ENCODE results near the gene DQX1. TPM values are rescaled to one million over a fixed set of nuclear protein-coding genes. Genes with fewer than 3 reads are reported as not detected.

Gene DQX1
- polyA plus RNA-seq, 1 donor from 2014 or later: 0.59 TPM

- Histone ChIP-seq H3K9ac (ENCODE audit: low read length) (no peak overlapping the region), H3K36me3 (ENCODE audit: insufficient read depth, low read length) (no peaks in the 10 kb centered on the region), H3F3A (ENCODE audit: insufficient read depth, low read length, poor library complexity, severe bottlenecking) (no peaks in the 10 kb centered on the region), H3K27ac (ENCODE audit: low read length) (no peak overlapping the region), H3K27me3 (ENCODE audit: insufficient read depth, low read depth, low read length) (peaks cover 33% of the 10 kb centered on the region), H3K9me2 (ENCODE audit: insufficient read depth, low read length) (no peaks in the 10 kb centered on the region), H3K9me3 (ENCODE audit: low read length) (no peaks in the 10 kb centered on the region), H2AFZ (ENCODE audit: low read depth, low read length) (no peak overlapping the region), H3K79me2 (replicated peaks; ENCODE audit: insufficient read depth, low read length) (peaks cover 9% of the 10 kb centered on the region), H3K4me3 (ENCODE audit: low read length) (no peak overlapping the region), H3K4me2 (ENCODE audit: low read length) (no peak overlapping the region), H4K20me1 (ENCODE audit: insufficient read depth) (no peaks in the 10 kb centered on the region)
- TF ChIP-seq, protein P1, sequence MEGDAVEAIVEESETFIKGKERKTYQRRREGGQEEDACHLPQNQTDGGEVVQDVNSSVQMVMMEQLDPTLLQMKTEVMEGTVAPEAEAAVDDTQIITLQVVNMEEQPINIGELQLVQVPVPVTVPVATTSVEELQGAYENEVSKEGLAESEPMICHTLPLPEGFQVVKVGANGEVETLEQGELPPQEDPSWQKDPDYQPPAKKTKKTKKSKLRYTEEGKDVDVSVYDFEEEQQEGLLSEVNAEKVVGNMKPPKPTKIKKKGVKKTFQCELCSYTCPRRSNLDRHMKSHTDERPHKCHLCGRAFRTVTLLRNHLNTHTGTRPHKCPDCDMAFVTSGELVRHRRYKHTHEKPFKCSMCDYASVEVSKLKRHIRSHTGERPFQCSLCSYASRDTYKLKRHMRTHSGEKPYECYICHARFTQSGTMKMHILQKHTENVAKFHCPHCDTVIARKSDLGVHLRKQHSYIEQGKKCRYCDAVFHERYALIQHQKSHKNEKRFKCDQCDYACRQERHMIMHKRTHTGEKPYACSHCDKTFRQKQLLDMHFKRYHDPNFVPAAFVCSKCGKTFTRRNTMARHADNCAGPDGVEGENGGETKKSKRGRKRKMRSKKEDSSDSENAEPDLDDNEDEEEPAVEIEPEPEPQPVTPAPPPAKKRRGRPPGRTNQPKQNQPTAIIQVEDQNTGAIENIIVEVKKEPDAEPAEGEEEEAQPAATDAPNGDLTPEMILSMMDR (IDR thresholded peaks at IDR 0.05; ENCODE audit: poor library complexity, severe bottlenecking): no peak
- TF ChIP-seq SMC3 (conservative IDR thresholded peaks at IDR 0.05; ENCODE audit: poor library complexity): no peak
- TF ChIP-seq RAD21 (conservative IDR thresholded peaks at IDR 0.05): no peak
These were observed 2.0 kb downstream of the DQX1 start for GRCh38 chr2:74524005-74524404.

DNA sequence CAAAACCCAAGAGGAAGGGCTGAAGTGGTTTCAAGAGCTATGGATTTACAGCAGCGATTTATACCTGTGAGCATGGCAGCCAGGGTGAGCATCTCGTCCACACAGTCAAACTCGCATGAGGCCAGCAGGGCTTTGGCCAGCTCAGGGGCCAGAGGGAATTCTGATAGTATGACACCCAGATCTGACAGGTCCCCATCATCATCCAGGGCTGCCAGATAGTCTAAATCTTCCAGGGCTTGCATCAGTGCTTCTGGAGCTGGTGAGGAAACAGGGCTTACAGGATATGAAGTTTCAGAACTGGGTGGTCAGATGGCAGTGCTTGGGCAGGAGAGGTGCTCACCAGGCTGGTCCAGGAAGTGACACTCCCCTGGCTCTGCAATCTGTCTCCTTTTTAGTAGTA, 3.5 kb downstream of the DQX1 start:
- Histone ChIP-seq H3K4me3 (ENCODE audit: low read length) (no peak overlapping the region), H3F3A (ENCODE audit: insufficient read depth, low read length, poor library complexity, severe bottlenecking) (no peaks in the 10 kb centered on the region), H3K36me3 (ENCODE audit: insufficient read depth, low read length) (no peaks in the 10 kb centered on the region), H3K27me3 (ENCODE audit: insufficient read depth, low read depth, low read length) (peaks cover 48% of the 10 kb centered on the region), H3K27ac (ENCODE audit: low read length) (no peak overlapping the region), H3K79me2 (replicated peaks; ENCODE audit: insufficient read depth, low read length) (no peaks in the 10 kb centered on the region), H3K9me3 (ENCODE audit: low read length) (no peaks in the 10 kb centered on the region), H2AFZ (ENCODE audit: low read depth, low read length) (no peak overlapping the region), H3K9ac (ENCODE audit: low read length) (no peak overlapping the region), H4K20me1 (ENCODE audit: insufficient read depth) (no peaks in the 10 kb centered on the region), H3K4me2 (ENCODE audit: low read length) (no peak overlapping the region), H3K9me2 (ENCODE audit: insufficient read depth, low read length) (no peaks in the 10 kb centered on the region)
- TF ChIP-seq, protein P1 (IDR thresholded peaks at IDR 0.05; ENCODE audit: poor library complexity, severe bottlenecking): no peak
- TF ChIP-seq SMC3 (conservative IDR thresholded peaks at IDR 0.05; ENCODE audit: poor library complexity) (no peak), EZH2 (IDR thresholded peaks at IDR 0.05; ENCODE audit: borderline replicate concordance, insufficient read depth, low read length, poor library complexity, severe bottlenecking) (no peak), MXI1 (conservative IDR thresholded peaks at IDR 0.05; ENCODE audit: poor library complexity, severe bottlenecking) (no peak), RAD21 (conservative IDR thresholded peaks at IDR 0.05) (no peak), POLR2AphosphoS5 (IDR thresholded peaks at IDR 0.05) (no peak), EP300 (conservative IDR thresholded peaks at IDR 0.05; ENCODE audit: poor library complexity, severe bottlenecking) (no peak), REST (IDR thresholded peaks at IDR 0.05; ENCODE audit: borderline replicate concordance) (no peak)
